K562 (cell line): ENCODE measurements around the gene CCDC85C. TPM values are rescaled to one million over a fixed set of nuclear protein-coding genes. Genes with fewer than 3 reads are reported as not detected.

Experiments
- ATAC-seq: fragments of 200-7000 bp; cut with Tn5 transposase; 3 replicates; pipeline ENCODE4 v1.9.1; 2020; ENCODE audit warnings: moderate library complexity
- BruUV-seq: library from RNA; stranded (reverse); fragments of 400-500 nt; replicated peaks from 2 replicates; lab custom pipeline; 2021; lab: Mats Ljungman, UMichigan
- CTCF ChIA-PET: fragments of 300-600 bp; formaldehyde crosslinking; extraction: SDS; loops from one replicate; lab custom pipeline; 2021; ENCODE audit warnings: low intra/inter-chr PET ratio; lab: Yijun Ruan, JAX
- POLR2A ChIA-PET: fragments of 300-600, 350-650 bp; sonication (Branson Sonifier 250); formaldehyde crosslinking; extraction: SDS; loops from one replicate; lab custom pipeline; 2021; ENCODE audit warnings: antibody characterized with exemption, inconsistent platforms; lab: Yijun Ruan, JAX
- DNase-seq, 4 experiments: peaks; one replicate each; pipeline versions ENCODE4 v3.0.0 to v3.0.0-alpha.2; 2011 to 2018; ENCODE audit warnings: low spot score in 3 of 4, mixed read lengths in 3 of 4; ENCODE audit errors: extremely low read depth in 1 of 4
- FAIRE-seq: peaks from 2 replicates; lab custom pipeline; 2011; peaks lifted over from hg19 to GRCh38; lab: Jason Lieb, UNC
- H2AFZ ChIP-seq: 2 replicates; pipeline ENCODE4 v1.6.0; 2011; ENCODE audit warnings: low read depth, low read length, control low read depth, inconsistent platforms
- H3K27ac ChIP-seq: fragments of 200-600 bp; 3 replicates; pipeline ENCODE4 v1.8.0; 2011; ENCODE audit warnings: low read depth, mild to moderate bottlenecking, control low read depth, inconsistent platforms, low read length, moderate library complexity, mixed read lengths; ENCODE audit errors: extremely low read depth
- H3K27me3 ChIP-seq, 2 experiments: fragments of 300-600 bp in 1 of 2; 2 replicates in 1 of 2; 3 replicates in 1 of 2; pipeline versions ENCODE4 v1.6.0 to v1.8.0; 2011; ENCODE audit warnings: inconsistent platforms in 2 of 2, low read length in 2 of 2, mild to moderate bottlenecking in 1 of 2, mixed read lengths in 1 of 2, moderate library complexity in 1 of 2; ENCODE audit not compliant: control insufficient read depth in 2 of 2, insufficient read depth in 2 of 2
- H3K36me3 ChIP-seq: fragments of 300-600 bp; 3 replicates; pipeline ENCODE4 v1.8.0; 2011; ENCODE audit warnings: mild to moderate bottlenecking, low read length, inconsistent platforms; ENCODE audit not compliant: control insufficient read depth, insufficient read depth
- H3K4me1 ChIP-seq, 2 experiments: fragments of 200-600 bp in 1 of 2; replicated peaks in 1 of 2; 2 replicates in 1 of 2; 3 replicates in 1 of 2; pipeline versions ENCODE4 v1.5.1 to v1.8.0; 2011; ENCODE audit warnings: inconsistent platforms in 2 of 2, low read length in 2 of 2, mild to moderate bottlenecking in 1 of 2, mixed read lengths in 1 of 2, moderate library complexity in 1 of 2; ENCODE audit not compliant: control insufficient read depth in 2 of 2, insufficient read depth in 2 of 2
- H3K4me2 ChIP-seq: 2 replicates; pipeline ENCODE4 v1.6.1; 2011; ENCODE audit warnings: low read length, control low read depth, inconsistent platforms, mixed read lengths; ENCODE audit not compliant: insufficient read depth
- H3K4me3 ChIP-seq: fragments of 200-600 bp; sonication (generic), shearing (Covaris generic); 2 replicates; pipeline ENCODE4 v1.5.1; 2016; ENCODE audit warnings: control low read depth, inconsistent platforms
- H3K79me2 ChIP-seq: fragments of 200-600 bp; 3 replicates; pipeline ENCODE4 v1.8.0; 2011; ENCODE audit warnings: low read length, inconsistent platforms; ENCODE audit not compliant: control insufficient read depth, insufficient read depth
- H3K9ac ChIP-seq, 2 experiments: 2 replicates each; pipeline versions ENCODE4 v1.6.0 to v1.6.1; 2011; ENCODE audit warnings: low read depth in 2 of 2, low read length in 2 of 2, control low read depth in 1 of 2, inconsistent platforms in 1 of 2, mild to moderate bottlenecking in 1 of 2, mixed read lengths in 1 of 2; ENCODE audit not compliant: insufficient read depth in 1 of 2
- H3K9me1 ChIP-seq: one replicate; pipeline ENCODE4 v1.6.0; 2011; ENCODE audit warnings: inconsistent platforms, mild to moderate bottlenecking, low read length, moderate library complexity; ENCODE audit not compliant: control insufficient read depth, insufficient read depth
- H3K9me3 ChIP-seq: replicated peaks from 2 replicates; pipeline ENCODE4 v1.5.1; 2011; ENCODE audit warnings: low read depth, low read length, inconsistent platforms; ENCODE audit not compliant: control insufficient read depth, insufficient read depth
- H4K20me1 ChIP-seq: replicated peaks from 2 replicates; pipeline ENCODE4 v1.6.1; 2011; ENCODE audit warnings: low read length, inconsistent platforms, mixed read lengths; ENCODE audit not compliant: control insufficient read depth, insufficient read depth
- ARID2 ChIP-seq: fragments of 450-650 bp; IDR thresholded peaks from 2 replicates; pipeline ENCODE4 v1.6.1; 2017; ENCODE audit warnings: antibody characterized with exemption, mild to moderate bottlenecking
- EGR1 ChIP-seq: fragments of 450-650 bp; conservative IDR thresholded peaks from 2 replicates; pipeline ENCODE4 v1.6.1; 2017; ENCODE audit warnings: mild to moderate bottlenecking
- POLR2A ChIP-seq: fragments of 450-650 bp; conservative IDR thresholded peaks from 2 replicates; pipeline ENCODE4 v1.6.1; 2016
- SMC3 ChIP-seq: conservative IDR thresholded peaks from 2 replicates; pipeline ENCODE4 v1.6.1; 2011; ENCODE audit warnings: low read depth, low read length, improper control_type of control experiment; ENCODE audit not compliant: insufficient read depth
- TCFL5 ChIP-seq: fragments of 250-450 bp; sonication (Bioruptor Pico); conservative IDR thresholded peaks from 2 replicates; pipeline ENCODE4 v1.6.1; 2021; ENCODE audit warnings: mild to moderate bottlenecking, moderate library complexity, matching md5 sums
- YY1 ChIP-seq, 3 experiments: IDR thresholded peaks; 2 replicates each; pipeline ENCODE4 v1.6.1; 2011; ENCODE audit warnings: low read length in 2 of 3, mild to moderate bottlenecking in 2 of 3, moderate library complexity in 2 of 3, borderline replicate concordance in 1 of 3, control low read depth in 1 of 3, low read depth in 1 of 3; ENCODE audit not compliant: insufficient read depth in 3 of 3, insufficient replicate concordance in 2 of 3, control insufficient read depth in 1 of 3, insufficient read length in 1 of 3; ENCODE audit errors: extremely low read depth in 1 of 3
- ZNF146 ChIP-seq: IDR thresholded peaks from one replicate; pipeline ENCODE4 v1.6.1; 2018; ENCODE audit warnings: missing compliant biosample characterization; ENCODE audit not compliant: unreplicated experiment
- ZNF431 ChIP-seq: sonication (generic); formaldehyde crosslinking; IDR thresholded peaks from 2 replicates; pipeline ENCODE4 v1.8.0; 2022; ENCODE audit warnings: mild to moderate bottlenecking, missing genetic modification reagents
- WGBS: fragments of 100-300 bp; shearing (Covaris generic); methylation state at CpG from one replicate; pipeline ENCODE4 v1.1.6; 2016; ENCODE audit warnings: low coverage, mixed read lengths; ENCODE audit not compliant: insufficient coverage; ENCODE audit errors: missing lambda C conversion rate; 5-methylcytosine and 5-hydroxymethylcytosine counted together
- in situ Hi-C: fragments of 300-500 bp; cut with MboI; formaldehyde crosslinking; loops from 4 replicates; pipeline ENCODE4 v1.15.0; 2018; ENCODE audit warnings: inconsistent platforms, mixed read lengths
- intact Hi-C: fragments of 100-400 bp; cut with micrococcal nuclease; formaldehyde crosslinking; loops from 2 replicates; pipeline ENCODE4 v1.14.2; 2022
- polyA plus RNA-seq, 8 experiments: library from polyadenylated mRNA; depleted of rRNA in 4 of 8; stranded (reverse) in 5 of 8; unstranded in 3 of 8; fragments of >200 nt; fragmentation: Nextera tagmentation in 2 of 8; fragmentation: Illumina TruSeq in 1 of 8; extraction: Ambion mirVana in 2 of 8; extraction: Trizol in 1 of 8; gene quantifications; 2 replicates each; pipeline versions ENCODE4 v1.2.1 to v1.2.3, GENCODE V29; 2011 to 2014; ENCODE audit warnings: inconsistent platforms in 1 of 8, missing spikeins in 1 of 8
- total RNA-seq, 7 experiments: library from RNA; depleted of rRNA in 6 of 7; stranded (reverse); fragments of >200 nt in 6 of 7; fragmentation: Illumina TruSeq in 2 of 7; extraction: Trizol in 2 of 7; gene quantifications; 2 replicates each; pipeline versions ENCODE4 v1.2.1 to v1.2.3, GENCODE V29; 2011 to 2021; ENCODE audit warnings: low replicate concordance in 1 of 7
- TF ChIP-seq, protein P1 (sequence below), 3 experiments: fragments of 200-800 bp in 1 of 3; fragments of 250-450 bp in 1 of 3; fragments of 450-650 bp in 1 of 3; sonication (Bioruptor Pico) in 1 of 3; sonication (Bioruptor generic) in 1 of 3; formaldehyde crosslinking in 1 of 3; IDR thresholded peaks; 2 replicates each; pipeline versions ENCODE4 v1.6.1 to v1.8.0; 2016 to 2022; ENCODE audit warnings: mild to moderate bottlenecking in 2 of 3, missing genetic modification characterization in 2 of 3, missing compliant biosample characterization in 1 of 3, moderate library complexity in 1 of 3
- TF ChIP-seq, protein P2 (sequence below): fragments of 250-450 bp; sonication (Bioruptor Pico); IDR thresholded peaks from 2 replicates; pipeline ENCODE4 v1.4.0; 2020; ENCODE audit warnings: mild to moderate bottlenecking, moderate library complexity

CCDC85C gene
- total and polyA plus RNA-seq, 9 of the 15 experiments (the other 6 are each of a cell fraction or from before 2014, with no cell fraction given) = 0.18 to 22.0 (median 6.3) TPM

DNA sequence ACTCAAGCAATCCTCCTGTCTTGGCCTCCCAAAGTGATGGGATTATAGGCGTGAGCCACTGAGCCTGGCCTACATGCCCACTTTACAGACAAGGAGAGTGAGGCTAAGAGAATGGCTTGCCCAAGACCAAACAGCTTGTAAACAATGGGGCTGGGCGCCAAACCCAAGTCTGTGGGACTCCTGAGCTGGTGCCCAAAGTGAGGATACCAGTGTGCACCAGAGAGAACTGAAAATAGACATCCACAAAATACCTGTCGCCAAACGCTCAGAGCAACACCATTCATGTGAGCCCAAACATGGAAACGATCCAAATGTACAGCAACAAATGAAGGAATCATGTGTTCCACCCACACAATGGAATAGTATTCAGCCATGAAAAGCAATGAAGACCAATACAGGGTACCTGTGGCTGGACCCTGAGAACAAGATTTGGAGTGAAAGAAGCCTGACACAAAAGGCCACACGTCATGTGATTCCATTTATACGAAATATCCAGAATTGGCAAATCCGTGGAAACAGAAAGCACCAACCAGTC, 84.6 kb downstream of the CCDC85C start:
- H3K9ac ChIP-seq = no peak overlapping the region
- intact Hi-C loops = loop anchor here (2.0 kb wide), 1 partner anchor 365 kb away; no protein-coding TSS in a partner anchor
- ATAC-seq (no peak), FAIRE-seq (no peak), DNase-seq (no peak)
- 0 out of 2 replicates have a peak, but pooled peaks cover 6% of the 10 kb centered on the region for H4K20me1 ChIP-seq
- H3K27ac ChIP-seq = no peak overlapping the region
- WGBS = 63% methylated on average over 6 of the region's 8 CpGs
- H3K4me2 ChIP-seq = no peak overlapping the region
- CTCF ChIA-PET = interaction anchor here (0.6 to 3.1 kb wide), 4 partner anchors 55 to 366 kb away, joined by 3 to 22 read pairs (median 8); no protein-coding TSS in a partner anchor
- TF ChIP-seq TCFL5 (CRISPR knock-in tag) = no peak
- no peak for TF ChIP-seq POLR2A
- TF ChIP-seq, protein P1, sequence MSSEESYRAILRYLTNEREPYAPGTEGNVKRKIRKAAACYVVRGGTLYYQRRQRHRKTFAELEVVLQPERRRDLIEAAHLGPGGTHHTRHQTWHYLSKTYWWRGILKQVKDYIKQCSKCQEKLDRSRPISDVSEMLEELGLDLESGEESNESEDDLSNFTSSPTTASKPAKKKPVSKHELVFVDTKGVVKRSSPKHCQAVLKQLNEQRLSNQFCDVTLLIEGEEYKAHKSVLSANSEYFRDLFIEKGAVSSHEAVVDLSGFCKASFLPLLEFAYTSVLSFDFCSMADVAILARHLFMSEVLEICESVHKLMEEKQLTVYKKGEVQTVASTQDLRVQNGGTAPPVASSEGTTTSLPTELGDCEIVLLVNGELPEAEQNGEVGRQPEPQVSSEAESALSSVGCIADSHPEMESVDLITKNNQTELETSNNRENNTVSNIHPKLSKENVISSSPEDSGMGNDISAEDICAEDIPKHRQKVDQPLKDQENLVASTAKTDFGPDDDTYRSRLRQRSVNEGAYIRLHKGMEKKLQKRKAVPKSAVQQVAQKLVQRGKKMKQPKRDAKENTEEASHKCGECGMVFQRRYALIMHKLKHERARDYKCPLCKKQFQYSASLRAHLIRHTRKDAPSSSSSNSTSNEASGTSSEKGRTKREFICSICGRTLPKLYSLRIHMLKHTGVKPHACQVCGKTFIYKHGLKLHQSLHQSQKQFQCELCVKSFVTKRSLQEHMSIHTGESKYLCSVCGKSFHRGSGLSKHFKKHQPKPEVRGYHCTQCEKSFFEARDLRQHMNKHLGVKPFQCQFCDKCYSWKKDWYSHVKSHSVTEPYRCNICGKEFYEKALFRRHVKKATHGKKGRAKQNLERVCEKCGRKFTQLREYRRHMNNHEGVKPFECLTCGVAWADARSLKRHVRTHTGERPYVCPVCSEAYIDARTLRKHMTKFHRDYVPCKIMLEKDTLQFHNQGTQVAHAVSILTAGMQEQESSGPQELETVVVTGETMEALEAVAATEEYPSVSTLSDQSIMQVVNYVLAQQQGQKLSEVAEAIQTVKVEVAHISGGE (CRISPR knock-in tag; IDR thresholded peaks at IDR 0.05) = no peak
- no peak for TF ChIP-seq YY1 (IDR thresholded peaks at IDR 0.05; ENCODE audit: borderline replicate concordance in 1 of 3, control insufficient read depth in 1 of 3, extremely low read depth in 1 of 3, insufficient read depth in 3 of 3, insufficient read length in 1 of 3, insufficient replicate concordance in 2 of 3, low read depth in 1 of 3, low read length in 2 of 3)
- peak; percentile 82 for TF ChIP-seq ZNF146 (CRISPR knock-in tag)
- TF ChIP-seq ARID2 = no peak
- TF ChIP-seq EGR1 = peak; percentile 74
- no peak for TF ChIP-seq SMC3
- TF ChIP-seq, protein P2, sequence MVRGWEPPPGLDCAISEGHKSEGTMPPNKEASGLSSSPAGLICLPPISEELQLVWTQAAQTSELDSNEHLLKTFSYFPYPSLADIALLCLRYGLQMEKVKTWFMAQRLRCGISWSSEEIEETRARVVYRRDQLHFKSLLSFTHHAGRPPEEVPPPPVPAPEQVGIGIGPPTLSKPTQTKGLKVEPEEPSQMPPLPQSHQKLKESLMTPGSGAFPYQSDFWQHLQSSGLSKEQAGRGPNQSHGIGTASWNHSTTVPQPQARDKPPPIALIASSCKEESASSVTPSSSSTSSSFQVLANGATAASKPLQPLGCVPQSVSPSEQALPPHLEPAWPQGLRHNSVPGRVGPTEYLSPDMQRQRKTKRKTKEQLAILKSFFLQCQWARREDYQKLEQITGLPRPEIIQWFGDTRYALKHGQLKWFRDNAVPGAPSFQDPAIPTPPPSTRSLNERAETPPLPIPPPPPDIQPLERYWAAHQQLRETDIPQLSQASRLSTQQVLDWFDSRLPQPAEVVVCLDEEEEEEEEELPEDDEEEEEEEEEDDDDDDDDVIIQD = no peak
- TF ChIP-seq ZNF431 (CRISPR knock-in tag) = no peak
- peaks cover 11 to 44% of the 10 kb centered on the region in 2 experiments for H3K4me1 ChIP-seq
- POLR2A ChIA-PET = no interaction called here
- H3K9me3 ChIP-seq = no peaks in the 10 kb centered on the region
- BruUV-seq = no TSS peak
- peaks cover 3% of the 10 kb centered on the region; the same call in 1 of the 3 replicates for H3K36me3 ChIP-seq
- no peak overlapping the region for H2AFZ ChIP-seq
- no peaks in the 10 kb centered on the region for H3K9me1 ChIP-seq
- no peaks in the 10 kb centered on the region for H3K79me2 ChIP-seq
- H3K4me3 ChIP-seq = no peak overlapping the region
- in situ Hi-C loops = no loop called here
- no peaks in the 10 kb centered on the region for H3K27me3 ChIP-seq
